Measurements from ENCODE around the gene DPP9. TPM values are rescaled to one million over a fixed set of nuclear protein-coding genes. Genes with fewer than 3 reads are reported as not detected.
A peak's percentile ranks its signal among the peaks of the same experiment; 100 is the strongest.

The DPP9 gene
- total RNA-seq, 2 experiments from 2014 or later, result 40.2 to 63.8 TPM

- H3K4me1 ChIP-seq (ENCODE audit: insufficient read depth, low read length, poor library complexity, severe bottlenecking), result peaks cover 33% of the 10 kb centered on the region
- H3K4me3 ChIP-seq (ENCODE audit: low read depth, low read length, poor library complexity, severe bottlenecking), result peak overlapping the region; percentile 94
- H3K9me3 ChIP-seq (ENCODE audit: low read length), result no peaks in the 10 kb centered on the region
- H3K79me2 ChIP-seq (ENCODE audit: insufficient read depth, low read depth, low read length), result peaks cover 17% of the 10 kb centered on the region; the same call in 1 of the 2 replicates
- H3K27ac ChIP-seq (ENCODE audit: low read depth, low read length, poor library complexity, severe bottlenecking), result peak overlapping the region; percentile 42
- TF ChIP-seq EZH2phosphoT487 (IDR thresholded peaks at IDR 0.05; ENCODE audit: borderline replicate concordance, low read depth, low read length), result no peak
- no peak for TF ChIP-seq CTCF (conservative IDR thresholded peaks at IDR 0.05; ENCODE audit: low read length)
- H3K9me2 ChIP-seq (ENCODE audit: insufficient read depth, low read length), result no peaks in the 10 kb centered on the region
- intact Hi-C loops (cut with micrococcal nuclease; ENCODE audit: unreplicated experiment), result loop anchor here (2.0 kb wide), 1 partner anchor 85 kb away; no protein-coding TSS in a partner anchor
- peak overlapping the region; percentile 49; the same call in 1 of the 2 replicates for H2AFZ ChIP-seq (ENCODE audit: low read length)
- DNase-seq (ENCODE audit: low spot score), result no peak
- BruUV-seq (replicated peaks), result TSS peak; percentile 66
- H4K20me1 ChIP-seq (ENCODE audit: insufficient read depth, low read length), result no peaks in the 10 kb centered on the region
- ChIA-PET POLR2A (no interaction called here), CTCF (ENCODE audit: unreplicated experiment) (no interaction called here)
- H3K4me2 ChIP-seq (ENCODE audit: low read length), result peak overlapping the region; percentile 99
- H3K36me3 ChIP-seq (ENCODE audit: insufficient read depth, low read length), result no peaks in the 10 kb centered on the region
These were observed 84.0 kb downstream of the DPP9 start for GRCh38 chr19:4639531-4640246.

GRCh38 chr19:4638828-4639530, 84.7 kb downstream of the DPP9 start, which contains the start of gene TNFAIP8L1:
TNFAIP8L1 (plus strand) TSS chr19:4639516; CDS start chr19:4651870, 12,354 bp downstream.
- Histone ChIP-seq H3K36me3 (ENCODE audit: insufficient read depth, low read length) (no peaks in the 10 kb centered on the region), H3K4me1 (ENCODE audit: insufficient read depth, low read length, poor library complexity, severe bottlenecking) (peaks cover 33% of the 10 kb centered on the region), H3K9me2 (ENCODE audit: insufficient read depth, low read length) (no peaks in the 10 kb centered on the region), H3K4me3 (ENCODE audit: low read depth, low read length, poor library complexity, severe bottlenecking) (peak within 1 kb of the TSS; percentile 94), H3K79me2 (ENCODE audit: insufficient read depth, low read depth, low read length) (peaks cover 17% of the 10 kb centered on the region; the same call in 1 of the 2 replicates), H3K9me3 (ENCODE audit: low read length) (no peaks in the 10 kb centered on the region), H2AFZ (ENCODE audit: low read length) (peak within 1 kb of the TSS; percentile 49; the same call in 1 of the 2 replicates), H4K20me1 (ENCODE audit: insufficient read depth, low read length) (no peaks in the 10 kb centered on the region), H3K27ac (ENCODE audit: low read depth, low read length, poor library complexity, severe bottlenecking) (peak within 1 kb of the TSS; percentile 90), H3K4me2 (ENCODE audit: low read length) (peak within 1 kb of the TSS; percentile 99)
- TF ChIP-seq CTCF (conservative IDR thresholded peaks at IDR 0.05; ENCODE audit: low read length) (no peak), EZH2phosphoT487 (IDR thresholded peaks at IDR 0.05; ENCODE audit: borderline replicate concordance, low read depth, low read length) (no peak)
- CTCF ChIA-PET (ENCODE audit: unreplicated experiment), result no interaction called here
- POLR2A ChIA-PET, result no interaction called here
- DNase-seq (ENCODE audit: low spot score), result peak; percentile 98
- BruUV-seq (replicated peaks), result no TSS peak
- intact Hi-C loops (cut with micrococcal nuclease; ENCODE audit: unreplicated experiment), result loop anchor here (2.0 kb wide), 1 partner anchor 86 kb away; no protein-coding TSS in a partner anchor

Data from OCI-LY7 (cell line).